ENCODE results near the gene TPSB2.
A peak's percentile ranks its signal among the peaks of the same experiment; 100 is the strongest.

Gene TPSB2

DNA sequence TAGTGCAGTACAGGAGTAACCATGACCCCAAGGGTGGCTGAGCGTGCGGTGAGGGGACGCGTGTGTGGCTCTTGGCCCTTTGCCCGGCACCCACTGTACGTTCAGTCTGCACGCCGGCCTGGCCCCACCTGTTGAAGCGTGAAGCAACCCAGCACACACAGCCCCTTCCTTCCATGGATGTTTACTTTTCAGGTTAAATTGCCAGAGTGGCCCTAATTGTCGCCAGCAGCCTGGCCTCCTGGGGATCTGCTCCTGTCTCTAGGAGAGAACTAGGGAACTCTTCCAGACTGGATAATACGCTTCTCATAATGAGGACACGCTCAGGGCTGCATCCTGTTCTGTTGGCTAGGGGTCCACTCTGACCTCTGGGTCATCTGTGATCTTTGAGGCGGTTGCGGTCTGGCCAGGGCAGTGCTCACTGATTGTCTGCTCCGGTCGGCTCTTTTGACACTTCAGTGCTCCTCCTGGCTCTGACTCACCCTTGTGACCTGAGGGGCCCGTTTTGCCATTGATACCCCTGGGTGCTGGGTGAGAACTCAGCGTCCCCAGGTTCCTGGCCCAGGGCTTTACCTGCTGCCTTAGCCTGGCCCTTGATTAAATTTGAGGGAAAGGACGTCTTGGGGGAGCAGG is 32.6 kb downstream of the TPSB2 start:
- Histone ChIP-seq H3K27ac (no peak overlapping the region), H3K27me3 (ENCODE audit: control insufficient read depth, insufficient read depth, low read length) (no peaks in the 10 kb centered on the region), H3K36me3 (ENCODE audit: control insufficient read depth, insufficient read depth, low read length) (no peaks in the 10 kb centered on the region), H3K4me3 (ENCODE audit: low read depth, low read length) (no peak overlapping the region), H2AFZ (no peak overlapping the region), H3K4me2 (ENCODE audit: low read length) (no peak overlapping the region), H3K4me1 (no peaks in the 10 kb centered on the region), H3K9ac (no peak overlapping the region), H3K9me3 (ENCODE audit: control insufficient read depth, low read length) (no peaks in the 10 kb centered on the region), H3K79me2 (no peaks in the 10 kb centered on the region)
- TF ChIP-seq, protein P1, sequence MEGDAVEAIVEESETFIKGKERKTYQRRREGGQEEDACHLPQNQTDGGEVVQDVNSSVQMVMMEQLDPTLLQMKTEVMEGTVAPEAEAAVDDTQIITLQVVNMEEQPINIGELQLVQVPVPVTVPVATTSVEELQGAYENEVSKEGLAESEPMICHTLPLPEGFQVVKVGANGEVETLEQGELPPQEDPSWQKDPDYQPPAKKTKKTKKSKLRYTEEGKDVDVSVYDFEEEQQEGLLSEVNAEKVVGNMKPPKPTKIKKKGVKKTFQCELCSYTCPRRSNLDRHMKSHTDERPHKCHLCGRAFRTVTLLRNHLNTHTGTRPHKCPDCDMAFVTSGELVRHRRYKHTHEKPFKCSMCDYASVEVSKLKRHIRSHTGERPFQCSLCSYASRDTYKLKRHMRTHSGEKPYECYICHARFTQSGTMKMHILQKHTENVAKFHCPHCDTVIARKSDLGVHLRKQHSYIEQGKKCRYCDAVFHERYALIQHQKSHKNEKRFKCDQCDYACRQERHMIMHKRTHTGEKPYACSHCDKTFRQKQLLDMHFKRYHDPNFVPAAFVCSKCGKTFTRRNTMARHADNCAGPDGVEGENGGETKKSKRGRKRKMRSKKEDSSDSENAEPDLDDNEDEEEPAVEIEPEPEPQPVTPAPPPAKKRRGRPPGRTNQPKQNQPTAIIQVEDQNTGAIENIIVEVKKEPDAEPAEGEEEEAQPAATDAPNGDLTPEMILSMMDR (IDR thresholded peaks at IDR 0.05) = no peak

DNA sequence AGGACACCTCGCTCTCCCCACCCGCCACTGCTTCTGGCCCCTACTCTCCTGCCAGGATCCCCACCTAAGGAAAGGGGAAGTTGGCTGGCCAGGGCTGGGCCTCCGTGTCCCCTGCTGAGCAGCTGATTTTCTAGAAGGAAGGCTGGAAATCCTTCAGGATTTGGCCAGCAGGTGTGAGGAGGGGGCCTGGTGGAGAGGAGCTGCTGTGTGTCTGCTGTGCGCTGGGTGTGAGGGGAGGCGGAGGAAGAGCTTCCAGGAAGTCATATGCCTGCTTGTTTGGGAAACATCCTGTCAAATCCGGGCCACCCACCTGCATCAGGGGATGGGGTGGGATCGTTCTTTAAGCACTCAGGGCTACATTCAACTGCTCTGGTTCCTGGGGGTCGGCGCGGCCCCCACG is 33.5 kb downstream of the TPSB2 start:
- no peak overlapping the region for H3K4me2 ChIP-seq (ENCODE audit: low read length)
- H3K9ac ChIP-seq = no peak overlapping the region
- no peaks in the 10 kb centered on the region for H3K4me1 ChIP-seq
- no peak overlapping the region for H3K27ac ChIP-seq
- no peaks in the 10 kb centered on the region for H3K9me3 ChIP-seq (ENCODE audit: control insufficient read depth, low read length)
- H3K79me2 ChIP-seq = no peaks in the 10 kb centered on the region
- TF ChIP-seq, protein P1 (IDR thresholded peaks at IDR 0.05) = no peak
- no peaks in the 10 kb centered on the region for H3K36me3 ChIP-seq (ENCODE audit: control insufficient read depth, insufficient read depth, low read length)
- no peaks in the 10 kb centered on the region for H3K27me3 ChIP-seq (ENCODE audit: control insufficient read depth, insufficient read depth, low read length)
- no peak overlapping the region for H2AFZ ChIP-seq
- H3K4me3 ChIP-seq (ENCODE audit: low read depth, low read length) = no peak overlapping the region

DNA sequence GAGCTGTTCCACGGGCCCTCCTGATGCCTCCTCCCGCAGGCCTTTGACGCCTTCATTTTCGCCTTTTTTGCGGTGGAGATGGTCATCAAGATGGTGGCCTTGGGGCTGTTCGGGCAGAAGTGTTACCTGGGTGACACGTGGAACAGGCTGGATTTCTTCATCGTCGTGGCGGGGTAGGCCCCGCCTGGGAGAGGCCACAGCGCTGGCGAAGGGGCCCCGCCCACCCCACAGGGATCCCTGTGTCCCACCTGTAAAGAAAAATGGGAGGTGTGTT is 34.7 kb downstream of the TPSB2 start:
- Histone ChIP-seq H3K4me1 (no peaks in the 10 kb centered on the region), H3K4me2 (ENCODE audit: low read length) (no peak overlapping the region), H3K9me3 (ENCODE audit: control insufficient read depth, low read length) (no peaks in the 10 kb centered on the region), H3K4me3 (ENCODE audit: low read depth, low read length) (no peak overlapping the region), H3K9ac (no peak overlapping the region), H3K27ac (no peak overlapping the region), H3K27me3 (ENCODE audit: control insufficient read depth, insufficient read depth, low read length) (no peaks in the 10 kb centered on the region), H3K79me2 (no peaks in the 10 kb centered on the region), H3K36me3 (ENCODE audit: control insufficient read depth, insufficient read depth, low read length) (no peaks in the 10 kb centered on the region), H2AFZ (no peak overlapping the region)
- TF ChIP-seq, protein P1 (IDR thresholded peaks at IDR 0.05) = no peak

DNA sequence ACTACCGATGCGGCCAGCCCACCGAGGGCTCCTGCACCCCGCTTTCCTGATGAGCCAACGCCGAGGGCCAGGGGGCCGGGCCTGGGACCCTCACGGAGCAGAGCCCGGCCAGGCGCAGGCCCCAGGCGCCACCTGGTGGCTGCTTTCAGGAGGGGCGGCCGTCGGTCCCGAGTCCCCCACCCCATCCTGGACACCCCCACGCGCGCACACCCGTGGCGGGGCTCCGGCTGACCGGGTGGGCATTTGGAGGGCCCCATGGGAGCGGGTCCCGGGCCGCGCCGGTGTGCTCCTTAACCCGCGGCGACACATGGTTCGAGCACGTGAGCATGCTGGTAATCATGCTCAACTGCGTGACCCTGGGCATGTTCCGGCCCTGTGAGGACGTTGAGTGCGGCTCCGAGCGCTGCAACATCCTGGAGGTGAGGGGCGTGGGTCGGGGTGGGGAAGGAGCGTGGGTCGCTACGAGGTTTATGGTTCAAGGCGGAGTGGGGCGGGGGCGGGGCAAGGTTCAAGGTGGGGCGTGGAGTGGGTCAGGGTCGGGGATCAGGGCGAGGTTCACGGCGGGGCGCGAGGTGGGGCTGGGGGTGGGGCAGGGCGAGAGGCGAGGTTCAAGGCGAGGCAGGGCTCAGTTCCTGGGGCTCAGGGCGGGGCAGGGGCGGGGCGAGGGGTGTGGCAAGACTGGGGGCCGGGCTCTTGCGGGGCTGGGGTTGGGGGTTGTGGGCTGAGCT is 35.2 kb downstream of the TPSB2 start:
- no peak overlapping the region for H3K4me2 ChIP-seq (ENCODE audit: low read length)
- H3K4me1 ChIP-seq = no peaks in the 10 kb centered on the region
- no peaks in the 10 kb centered on the region for H3K79me2 ChIP-seq
- H3K27ac ChIP-seq = no peak overlapping the region
- H3K4me3 ChIP-seq (ENCODE audit: low read depth, low read length) = no peak overlapping the region
- no peak overlapping the region for H2AFZ ChIP-seq
- no peaks in the 10 kb centered on the region for H3K27me3 ChIP-seq (ENCODE audit: control insufficient read depth, insufficient read depth, low read length)
- TF ChIP-seq, protein P1 (IDR thresholded peaks at IDR 0.05) = peak; percentile 97
- no peaks in the 10 kb centered on the region for H3K9me3 ChIP-seq (ENCODE audit: control insufficient read depth, low read length)
- H3K9ac ChIP-seq = no peak overlapping the region
- H3K36me3 ChIP-seq (ENCODE audit: control insufficient read depth, insufficient read depth, low read length) = no peaks in the 10 kb centered on the region

Data from parathyroid adenoma (tissue), 2 donors.